Measurements from ENCODE around the gene THY1.

THY1 gene

DNA sequence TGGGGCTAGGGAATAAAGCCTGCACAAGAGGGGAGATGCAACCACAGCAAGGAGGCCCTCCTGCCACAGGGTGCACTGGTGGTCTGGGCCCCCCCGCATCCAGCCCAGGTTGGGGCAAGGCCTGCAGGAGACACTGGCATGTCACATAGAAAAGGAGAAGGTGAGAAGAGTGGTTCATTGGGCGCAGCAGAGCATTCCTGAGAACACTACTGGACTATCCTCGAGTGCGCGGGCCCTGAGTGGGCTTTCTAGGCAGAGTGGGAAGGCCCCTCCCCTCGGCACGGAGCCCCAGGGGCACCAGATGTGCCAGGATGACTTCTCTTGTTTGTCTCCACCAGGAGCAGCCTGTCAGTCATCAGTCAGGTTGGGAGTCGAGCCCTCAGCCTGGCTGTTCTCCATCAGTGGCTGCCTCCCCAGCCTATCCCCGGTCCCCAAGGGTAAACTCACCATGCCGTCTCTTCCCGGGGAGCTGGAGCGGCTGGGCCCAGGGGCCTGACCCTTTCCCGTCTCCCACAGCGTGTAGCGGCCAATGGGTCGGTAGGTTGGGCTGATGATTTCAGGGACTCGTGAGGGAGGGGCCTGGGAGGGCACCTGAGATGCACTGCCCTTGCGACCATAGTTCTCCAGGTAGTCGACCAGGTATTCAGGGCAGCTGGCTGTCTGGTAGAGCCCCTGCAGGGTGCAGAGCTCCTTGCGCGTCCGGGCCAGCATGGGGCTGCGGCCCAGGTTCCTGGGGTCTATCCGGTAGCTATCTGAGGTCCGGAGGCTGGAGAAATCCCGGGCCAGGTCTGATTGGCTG is 50.5 kb downstream of the THY1 start:
- in situ Hi-C loops (cut with MboI; ENCODE audit: low sequenced_read_pairs), result no loop called here

DNA sequence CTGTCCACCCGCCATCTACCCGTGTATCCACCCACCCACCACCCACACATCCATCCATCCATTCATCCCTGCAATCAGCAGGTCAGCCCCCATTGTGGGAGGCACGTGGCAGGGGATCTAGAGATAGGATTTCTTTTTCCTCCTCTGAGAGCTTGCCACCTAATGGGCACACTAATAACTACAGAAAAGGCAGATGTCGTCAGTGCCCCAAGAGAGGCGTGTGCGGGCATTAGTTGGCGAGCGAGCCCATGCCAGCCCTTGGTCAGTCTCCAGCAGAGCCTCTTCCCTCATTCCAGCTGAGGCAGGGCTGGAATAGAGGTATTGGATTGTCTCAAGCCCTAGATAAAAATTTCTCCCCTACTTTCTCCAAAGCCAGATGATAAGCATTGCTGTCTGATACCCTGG is 51.2 kb downstream of the THY1 start:
- in situ Hi-C loops (cut with MboI; ENCODE audit: low sequenced_read_pairs), result no loop called here

GRCh38 chr11:119371067-119371601 is 51.8 kb downstream of the THY1 start:
- in situ Hi-C loops (cut with MboI; ENCODE audit: low sequenced_read_pairs), result no loop called here

GRCh38 chr11:119370486-119371046 is 52.4 kb downstream of the THY1 start:
- in situ Hi-C loops (cut with MboI; ENCODE audit: low sequenced_read_pairs), result no loop called here

DNA sequence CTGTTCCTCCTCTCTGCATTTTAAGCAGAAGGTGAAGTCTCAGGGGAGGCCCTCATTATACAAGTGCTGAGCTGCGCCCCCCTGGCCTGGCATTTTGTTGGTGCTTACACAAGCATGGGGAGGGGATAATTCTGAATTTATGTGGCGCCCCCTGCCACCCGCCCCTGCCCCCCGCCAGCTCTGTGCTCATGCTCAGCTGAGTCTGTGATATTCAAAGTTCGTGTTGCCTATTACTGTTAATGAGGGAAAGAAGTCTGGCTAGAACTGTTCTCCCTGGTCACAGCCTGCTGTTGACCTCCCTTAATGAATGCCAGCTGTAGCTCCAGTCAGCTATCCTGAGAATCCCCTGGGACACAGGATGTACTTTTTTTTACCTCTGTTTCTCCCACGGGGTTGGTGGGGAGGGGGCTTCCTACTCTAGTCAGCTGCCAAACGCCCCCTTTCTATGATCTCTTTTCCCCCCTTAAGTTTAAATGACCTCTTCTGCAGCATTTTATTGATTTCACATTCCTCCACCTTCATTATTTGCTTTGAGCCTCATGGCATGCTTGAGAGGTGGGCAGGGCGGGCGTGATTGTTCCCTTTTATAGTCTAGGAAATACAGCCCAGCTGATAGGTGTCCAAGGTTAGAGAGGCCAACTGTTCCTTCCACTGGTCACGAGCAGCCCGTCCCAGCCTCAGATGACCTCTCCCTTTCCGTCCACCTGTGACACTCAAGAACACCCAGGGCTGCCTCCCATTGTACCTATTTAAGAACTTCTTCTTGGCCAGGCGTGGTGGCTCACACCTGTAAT is 53.6 kb downstream of the THY1 start:
- in situ Hi-C loops (cut with MboI; ENCODE audit: low sequenced_read_pairs), result no loop called here

- in situ Hi-C loops (cut with MboI; ENCODE audit: low sequenced_read_pairs), result no loop called here
These were observed 54.6 kb downstream of the THY1 start for GRCh38 chr11:119368121-119369034.

- in situ Hi-C loops (cut with MboI; ENCODE audit: low sequenced_read_pairs), result no loop called here
These were observed 55.3 kb downstream of the THY1 start for GRCh38 chr11:119367661-119368120.
